Brain microvascular endothelial cell (primary cell): Measurements from ENCODE around the gene KRR1.
"Not testable (repeated sequence)": the region's sequence is repeated elsewhere in the genome, so short reads cannot be mapped to it uniquely, and the experiment has no call there.

Experiments used
- DNase-seq: peaks from one replicate; pipeline ENCODE4 v3.0.0-alpha.2; 2020
- H3K27ac ChIP-seq: fragments of 250-450 bp; sonication (Bioruptor Pico); 2 replicates; pipeline ENCODE4 v1.5.1; 2020; ENCODE audit warnings: mild to moderate bottlenecking, moderate library complexity
- H3K27me3 ChIP-seq: fragments of 250-450 bp; sonication (Bioruptor Pico); replicated peaks from 2 replicates; pipeline ENCODE4 v1.5.1; 2020; ENCODE audit warnings: mild to moderate bottlenecking
- H3K36me3 ChIP-seq: fragments of 250-450 bp; sonication (Bioruptor Pico); replicated peaks from 2 replicates; pipeline ENCODE4 v1.5.1; 2020; ENCODE audit warnings: mild to moderate bottlenecking
- H3K4me3 ChIP-seq: 2 replicates; pipeline ENCODE4 v1.5.1; 2011; ENCODE audit warnings: low read depth, mild to moderate bottlenecking, control low read depth, low read length, moderate library complexity
- CTCF ChIP-seq: IDR thresholded peaks from 2 replicates; pipeline ENCODE4 v1.5.1; 2011; ENCODE audit warnings: low read depth, mild to moderate bottlenecking, moderate library complexity, low read length, control low read depth, inconsistent platforms; ENCODE audit errors: missing control alignments
- in situ Hi-C: cut with HindIII; loops from 2 replicates; pipeline ENCODE4 v1.10.0; 2017; ENCODE audit warnings: low sequenced_read_pairs, low pct_ligation_motif_present

Gene KRR1

GRCh38 chr12:75487308-75487707 is 24.1 kb downstream of the KRR1 start:
- Histone ChIP-seq H3K27me3 (no peaks in the 10 kb centered on the region), H3K27ac (no peak overlapping the region), H3K4me3 (no peak overlapping the region), H3K36me3 (peaks cover 54% of the 10 kb centered on the region)
- no peak for TF ChIP-seq CTCF
- no peak for DNase-seq
- in situ Hi-C loops = no loop called here

- H3K27ac ChIP-seq, in situ Hi-C loops: not testable (repeated sequence)
Observed at GRCh38 chr12:75484450-75484849, 27.0 kb downstream of the KRR1 start.

GRCh38 chr12:75483431-75483830 is 28.0 kb downstream of the KRR1 start:
- Histone ChIP-seq H3K27me3 (no peaks in the 10 kb centered on the region), H3K27ac (no peak overlapping the region), H3K4me3 (peak overlapping the region; percentile 70), H3K36me3 (peaks cover 29% of the 10 kb centered on the region)
- in situ Hi-C loops = no loop called here
- no peak for DNase-seq
- TF ChIP-seq CTCF = no peak

More at GRCh38 chr12:75484450-75484849, 27.0 kb downstream of the KRR1 start:
- Histone ChIP-seq H3K4me3 (peak overlapping the region; percentile 70), H3K36me3 (peaks cover 39% of the 10 kb centered on the region)
- not testable (repeated sequence) for DNase-seq, H3K27me3 ChIP-seq

- no peak for TF ChIP-seq CTCF
- Histone ChIP-seq H3K36me3 (peaks cover 22% of the 10 kb centered on the region), H3K27me3 (no peaks in the 10 kb centered on the region), H3K27ac (no peak overlapping the region), H3K4me3 (peak overlapping the region; percentile 70)
- in situ Hi-C loops = no loop called here
- no peak for DNase-seq
Observed at GRCh38 chr12:75482646-75483045, 28.8 kb downstream of the KRR1 start.

DNA sequence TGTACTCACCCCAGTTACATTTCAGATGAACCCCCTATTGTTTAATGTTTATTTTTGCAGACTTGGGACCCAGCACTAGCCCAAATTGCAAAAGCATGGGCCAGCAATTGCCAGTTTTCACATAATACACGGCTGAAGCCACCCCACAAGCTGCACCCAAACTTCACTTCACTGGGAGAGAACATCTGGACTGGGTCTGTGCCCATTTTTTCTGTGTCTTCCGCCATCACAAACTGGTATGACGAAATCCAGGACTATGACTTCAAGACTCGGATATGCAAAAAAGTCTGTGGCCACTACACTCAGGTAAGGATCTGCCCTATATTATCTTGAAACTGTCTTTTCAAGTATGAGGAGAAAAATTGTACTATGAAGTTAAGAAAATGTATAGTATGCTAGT is 29.6 kb downstream of the KRR1 start:
- H3K4me3 ChIP-seq = peak overlapping the region; percentile 70
- H3K36me3 ChIP-seq = peaks cover 17% of the 10 kb centered on the region
- H3K27me3 ChIP-seq = no peaks in the 10 kb centered on the region
- peak overlapping the region; percentile 91 for H3K27ac ChIP-seq
- in situ Hi-C loops = no loop called here
- no peak for TF ChIP-seq CTCF
- DNase-seq = peak; percentile 43

- Histone ChIP-seq H3K4me3 (peak overlapping the region; percentile 70), H3K27me3 (no peaks in the 10 kb centered on the region), H3K36me3 (peaks cover 14% of the 10 kb centered on the region), H3K27ac (peak overlapping the region; percentile 91)
- in situ Hi-C loops = no loop called here
- TF ChIP-seq CTCF = no peak
- no peak for DNase-seq
Observed at GRCh38 chr12:75481013-75481705, 30.2 kb downstream of the KRR1 start.
